NCI-H82 treated with DMSO at 0.1 percent for 48 hours (cell line): ENCODE results near the gene HMG20B.

Experiments
- DNase-seq: peaks from one replicate; lab custom pipeline; 2025; ENCODE audit not compliant: unreplicated experiment; lab: John Stamatoyannopoulos, UW

HMG20B gene

DNA sequence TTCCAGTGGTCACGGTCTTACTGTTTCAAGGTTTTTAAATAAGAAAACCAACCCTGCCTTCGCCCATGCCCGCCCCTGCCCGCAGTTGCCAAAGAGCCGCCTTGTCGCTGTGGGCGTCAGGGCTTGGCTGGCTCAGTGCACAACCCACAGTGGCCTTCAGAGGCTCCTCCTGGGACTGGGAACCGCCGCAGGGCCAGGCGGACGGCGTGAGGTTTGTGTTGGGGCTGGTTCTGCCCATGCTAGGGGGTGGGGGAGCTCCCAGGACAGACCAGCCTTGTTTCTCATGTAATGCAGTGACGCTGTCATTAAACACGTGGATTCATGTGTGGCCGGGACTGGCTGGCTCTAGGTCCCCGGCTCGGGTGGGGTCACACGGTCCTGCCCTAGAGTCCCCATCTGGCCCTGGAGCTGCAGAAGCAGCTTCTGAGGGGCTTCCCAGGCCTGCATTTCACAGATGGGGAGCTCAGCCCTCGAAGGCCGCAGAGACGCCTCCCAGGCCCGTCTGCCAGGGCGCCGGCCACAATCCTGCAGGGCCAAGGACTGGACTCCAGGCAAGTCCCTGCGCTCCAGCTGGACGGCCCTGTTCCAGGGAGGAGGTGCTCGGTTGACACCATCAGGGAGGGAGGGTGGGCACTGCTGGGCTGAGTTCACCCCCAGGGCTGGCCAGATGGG, 36.2 kb upstream of the HMG20B start:
- no peak for DNase-seq

DNA sequence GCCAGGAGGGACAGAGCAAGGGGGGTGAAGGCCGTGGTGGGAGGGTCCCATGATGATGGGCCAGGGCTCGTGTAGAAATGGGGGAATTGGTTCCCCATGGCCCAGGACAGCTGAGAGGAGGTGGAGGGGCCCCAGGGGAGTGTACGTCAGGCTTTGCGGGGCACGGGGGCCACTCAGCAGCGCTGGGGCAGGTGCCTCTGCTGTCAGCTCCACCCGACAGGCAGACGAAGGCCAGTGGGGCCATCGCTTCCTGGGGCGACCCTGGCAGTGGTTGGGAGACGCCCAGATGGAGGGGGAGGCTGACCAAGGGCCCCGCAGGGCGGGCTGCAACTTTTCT, 35.7 kb upstream of the HMG20B start:
- no peak for DNase-seq

DNA sequence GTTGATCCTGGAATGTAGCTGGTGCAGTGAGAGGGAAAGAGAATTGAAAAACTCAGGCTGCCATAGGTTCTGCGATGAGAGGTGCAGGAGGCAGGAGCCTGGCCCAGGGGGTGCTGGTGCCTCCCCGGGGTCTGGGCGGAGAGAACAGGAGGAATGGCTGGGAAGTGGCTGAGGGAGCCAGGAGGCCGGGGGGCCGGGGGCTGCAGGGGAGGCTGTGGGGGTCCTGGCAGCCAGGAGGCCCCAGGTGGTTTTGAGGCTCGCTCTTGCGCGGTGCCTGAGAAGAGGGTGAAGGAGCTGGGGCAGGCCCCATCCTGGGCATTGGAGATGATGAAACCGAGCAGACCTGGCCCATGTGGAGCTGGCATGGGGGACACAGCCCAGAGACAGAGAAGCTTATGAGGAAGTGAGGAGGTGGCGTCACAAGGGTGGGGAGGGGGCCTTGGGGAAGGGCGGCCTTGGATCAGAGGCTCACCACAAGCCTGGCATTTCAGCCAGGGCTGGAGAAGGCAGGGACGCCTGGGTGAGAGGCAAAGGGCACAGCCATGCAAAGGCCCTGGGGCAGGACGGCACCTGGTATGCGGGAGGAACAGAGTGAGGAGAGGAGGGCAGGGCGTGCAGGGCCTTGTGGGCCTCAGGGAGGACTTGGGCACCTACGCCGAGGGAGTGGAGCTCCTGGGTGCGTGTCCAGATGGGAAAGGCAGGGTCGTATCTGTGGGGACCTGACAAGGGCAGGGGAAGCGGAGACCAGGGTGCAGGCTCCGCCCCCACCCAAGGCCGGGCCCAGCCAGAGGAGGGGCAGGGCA, 35.1 kb upstream of the HMG20B start:
- DNase-seq = no peak

DNA sequence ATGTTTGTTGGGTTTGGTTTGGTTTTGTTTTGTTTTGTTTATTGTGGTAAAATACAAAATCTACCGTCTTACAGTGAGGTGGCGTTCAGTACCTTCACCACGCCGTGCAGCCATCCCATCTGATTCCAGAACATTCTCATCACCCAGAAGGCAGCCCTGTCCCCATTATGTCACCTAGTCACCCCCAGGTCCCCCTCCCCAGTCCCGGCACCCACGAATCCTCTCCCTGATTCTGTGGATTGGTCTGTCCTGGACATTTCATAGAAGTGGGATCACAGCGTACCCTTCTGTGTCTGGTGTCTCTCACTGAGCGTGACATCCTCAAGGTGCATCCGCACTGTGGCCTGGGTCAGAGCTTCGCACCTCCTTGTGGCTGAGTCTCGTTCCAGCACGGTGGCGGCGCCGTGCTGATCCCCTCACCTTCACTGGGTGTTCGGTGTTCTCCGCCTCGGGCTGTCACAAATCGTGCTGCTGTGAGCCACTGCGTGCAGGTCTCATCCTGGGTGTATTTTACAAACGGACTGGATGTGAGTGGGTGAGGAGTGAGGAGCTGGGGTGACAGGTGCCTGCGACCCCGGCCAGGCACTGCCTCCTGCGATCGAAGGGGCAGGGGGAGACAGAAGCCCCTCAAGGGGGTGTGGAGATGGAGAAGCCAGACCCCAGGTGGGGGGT, 34.4 kb upstream of the HMG20B start:
- no peak for DNase-seq

DNA sequence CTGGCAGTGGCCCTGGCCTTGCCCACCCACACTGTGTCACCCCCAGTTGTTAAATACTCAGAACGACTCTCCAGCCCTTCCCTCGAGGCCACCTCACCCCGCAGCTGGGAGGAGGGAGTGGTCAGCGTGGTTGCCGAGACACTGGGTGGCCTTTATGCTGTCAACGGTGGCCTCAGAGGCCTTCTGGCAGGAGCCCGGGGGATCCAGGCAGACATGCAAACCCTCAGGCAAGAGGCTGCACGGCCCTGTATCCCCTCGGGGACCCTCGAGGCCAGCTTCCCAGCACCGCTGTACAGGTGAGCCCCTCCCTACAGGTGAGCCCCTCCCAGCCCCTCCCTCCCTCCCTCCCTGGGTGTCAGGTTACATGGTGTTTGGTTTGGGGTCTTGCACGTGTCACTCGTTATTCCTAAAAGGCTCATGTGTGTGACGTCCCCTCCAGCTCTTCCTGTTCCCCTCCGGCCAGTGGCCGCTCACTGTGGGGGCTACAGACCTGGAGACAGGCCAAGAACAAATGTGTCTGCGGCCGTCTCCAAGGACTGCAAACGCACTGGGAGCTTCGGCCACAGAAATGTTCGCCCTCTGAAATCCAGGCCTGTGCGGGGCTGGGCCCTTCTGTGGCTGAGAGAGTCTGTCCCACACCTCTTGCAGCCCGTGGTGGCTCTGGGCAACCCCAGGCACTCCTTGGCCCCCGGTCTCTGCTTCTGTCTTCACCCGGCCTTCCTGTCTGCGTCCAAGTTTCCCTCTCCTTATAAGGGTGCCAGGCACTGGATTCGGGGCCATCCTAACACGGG, 33.6 kb upstream of the HMG20B start, which contains the start of gene TEKTIP1:
Gene TEKTIP1 (plus strand): TSS at position 210 of the 791 bp plus-strand sequence. CDS start 4 bp downstream, at position 214.
- DNase-seq = no peak

DNA sequence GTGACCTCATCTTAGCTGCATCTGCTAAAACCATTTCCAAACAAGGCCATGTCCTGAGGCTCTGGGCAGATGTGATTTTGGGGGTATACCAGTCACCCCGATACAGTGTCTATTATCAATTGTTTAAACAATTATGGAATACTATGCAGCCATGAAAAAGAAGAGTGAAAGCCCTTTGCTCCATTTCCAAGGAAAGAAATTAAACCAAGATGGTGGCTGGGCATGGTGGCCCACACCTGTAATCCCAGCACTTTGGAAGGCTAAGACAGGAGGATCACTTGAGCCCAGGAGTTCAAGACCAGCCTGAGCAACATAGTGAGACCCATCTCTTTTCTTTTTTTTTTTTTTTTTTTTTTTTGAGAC, 33.0 kb upstream of the HMG20B start:
- no peak for DNase-seq

DNA sequence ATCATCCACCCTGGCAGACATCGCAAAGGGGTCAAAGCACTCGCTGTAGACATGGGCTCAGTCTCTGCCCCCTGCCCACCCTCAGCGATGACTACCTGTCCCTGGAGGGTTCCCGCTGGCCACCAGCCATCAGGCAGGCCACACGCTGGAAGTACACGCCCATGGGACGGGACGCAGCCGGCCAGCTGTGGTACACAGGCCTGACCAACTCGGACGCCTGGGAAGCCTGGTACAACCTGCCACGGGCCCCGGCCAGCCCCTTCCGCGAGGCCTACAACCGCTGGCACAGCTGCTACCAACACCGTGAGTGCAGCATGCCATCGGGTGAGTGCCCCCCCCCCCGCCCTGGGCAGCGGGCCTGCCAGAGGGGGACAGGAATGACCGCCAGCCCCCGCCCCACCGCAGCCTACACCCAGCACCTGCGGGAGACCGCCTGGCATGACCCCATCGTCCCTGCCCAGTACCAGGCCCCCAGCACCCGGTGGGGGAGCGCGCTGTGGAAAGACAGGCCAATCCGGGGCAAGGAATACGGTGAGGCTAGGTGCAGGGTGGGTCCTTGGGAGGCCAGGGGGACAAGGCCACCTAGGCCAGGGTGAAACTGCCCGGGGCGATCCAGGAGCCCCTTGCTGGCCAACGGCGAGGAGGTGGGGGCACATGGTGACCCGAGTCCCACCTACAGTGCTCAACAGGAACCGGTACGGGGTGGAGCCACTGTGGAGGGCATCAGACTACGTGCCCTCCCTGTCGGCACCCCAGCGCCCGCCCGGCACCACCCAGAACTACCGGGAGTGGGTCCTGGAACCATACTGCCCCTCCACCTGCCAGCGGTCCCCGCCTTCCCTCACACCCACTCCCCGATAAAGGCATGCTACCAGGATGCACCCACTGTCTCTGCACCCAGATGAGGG, 29.3 kb upstream of the HMG20B start:
- no peak for DNase-seq

DNA sequence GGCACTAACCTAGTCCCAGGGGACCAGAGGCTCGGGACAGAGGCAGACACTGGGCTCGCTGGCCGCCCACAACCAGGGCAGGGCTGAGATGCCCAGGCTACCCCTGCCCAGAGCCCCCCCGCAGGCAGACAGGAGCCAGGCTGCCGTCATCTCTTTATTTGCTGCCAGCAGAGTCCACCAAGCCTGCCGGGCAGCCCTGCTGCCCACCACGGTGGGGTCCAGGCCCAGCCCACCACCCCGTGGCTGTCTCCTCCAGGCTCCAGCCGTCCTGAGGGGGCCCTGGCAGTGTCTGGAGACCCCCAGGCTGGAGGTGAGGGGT, 28.7 kb upstream of the HMG20B start:
- no peak for DNase-seq

DNA sequence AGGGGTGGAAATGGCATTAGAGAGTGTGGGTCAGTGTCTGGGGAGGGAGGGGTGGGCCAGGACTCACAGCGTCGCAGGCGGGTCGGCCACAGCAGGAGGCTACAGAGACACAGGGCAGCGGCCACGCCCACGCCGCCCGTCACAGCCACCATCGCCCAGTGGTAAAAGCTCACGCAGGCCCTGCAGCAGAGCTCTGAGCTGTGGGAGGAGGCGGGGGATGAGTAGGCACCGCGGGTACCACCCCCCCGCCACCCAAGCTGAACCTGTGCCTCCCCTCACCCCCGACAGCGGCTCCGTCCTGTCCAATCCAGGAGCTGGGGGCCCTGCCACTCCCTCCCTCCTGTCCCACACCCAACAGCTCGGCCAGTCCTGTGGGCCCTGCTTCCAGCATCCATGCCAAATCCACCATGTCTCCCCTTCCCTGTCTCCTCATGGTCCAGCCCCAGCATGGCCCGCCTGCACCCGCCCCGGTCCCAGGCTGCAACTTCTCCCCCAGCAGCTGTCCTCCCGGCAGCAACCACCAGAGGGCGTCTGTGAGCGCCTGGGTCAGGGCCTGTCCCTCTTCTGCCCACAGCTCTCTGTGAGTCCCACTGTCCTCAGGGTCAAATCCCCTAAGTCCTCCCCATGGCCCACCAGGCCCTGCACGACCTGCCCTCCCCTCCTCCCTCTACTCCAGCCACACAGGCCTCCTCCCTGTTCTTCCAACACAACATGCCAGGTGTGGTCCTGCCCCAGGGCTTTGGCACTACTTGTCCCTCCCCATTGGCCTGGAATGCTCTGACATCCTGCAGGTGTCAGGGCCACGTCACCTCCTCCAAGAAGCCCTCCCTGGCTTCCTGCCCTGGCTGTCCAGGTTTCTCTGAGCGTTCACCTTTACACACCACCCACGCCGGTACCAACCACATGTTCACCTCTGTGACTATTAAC, 27.7 kb upstream of the HMG20B start:
- no peak for DNase-seq

DNA sequence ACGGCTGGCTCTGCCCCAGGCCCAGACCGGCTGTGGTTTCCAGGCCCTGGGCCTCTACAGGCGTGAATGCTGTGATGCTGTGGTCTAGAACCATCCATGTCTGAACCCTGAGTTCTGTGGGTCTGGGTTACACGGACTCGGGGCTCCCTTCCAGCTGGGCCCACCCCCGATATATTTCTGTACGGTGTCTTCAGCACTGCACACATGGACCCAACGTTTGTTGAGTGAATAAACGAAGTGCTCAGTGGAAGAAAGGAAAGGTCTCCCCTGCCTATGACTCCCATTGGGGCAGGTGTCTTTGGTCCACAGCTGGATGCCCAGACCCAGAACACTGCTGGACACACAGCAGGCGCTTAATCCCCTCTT, 27.1 kb upstream of the HMG20B start:
- no peak for DNase-seq

DNA sequence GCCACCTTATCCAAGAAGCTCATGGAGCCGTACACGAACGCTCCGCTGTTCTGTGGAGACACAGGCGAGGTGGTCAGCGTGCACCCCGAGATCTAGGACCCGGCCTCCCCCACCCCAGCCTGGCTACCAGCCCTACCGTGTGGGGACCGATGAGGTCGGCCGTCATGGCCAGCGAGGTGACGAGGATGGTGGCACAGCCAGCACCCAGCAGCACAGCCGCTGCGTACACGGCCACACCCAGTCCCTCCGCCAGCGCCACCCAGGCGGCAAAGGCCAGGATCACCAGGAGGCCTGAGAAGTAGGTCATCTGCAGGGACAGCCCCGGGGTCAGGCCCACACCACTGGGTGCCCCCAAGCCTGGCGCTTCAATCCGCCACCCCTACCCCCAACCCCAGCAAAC, 26.6 kb upstream of the HMG20B start:
- no peak for DNase-seq

DNA sequence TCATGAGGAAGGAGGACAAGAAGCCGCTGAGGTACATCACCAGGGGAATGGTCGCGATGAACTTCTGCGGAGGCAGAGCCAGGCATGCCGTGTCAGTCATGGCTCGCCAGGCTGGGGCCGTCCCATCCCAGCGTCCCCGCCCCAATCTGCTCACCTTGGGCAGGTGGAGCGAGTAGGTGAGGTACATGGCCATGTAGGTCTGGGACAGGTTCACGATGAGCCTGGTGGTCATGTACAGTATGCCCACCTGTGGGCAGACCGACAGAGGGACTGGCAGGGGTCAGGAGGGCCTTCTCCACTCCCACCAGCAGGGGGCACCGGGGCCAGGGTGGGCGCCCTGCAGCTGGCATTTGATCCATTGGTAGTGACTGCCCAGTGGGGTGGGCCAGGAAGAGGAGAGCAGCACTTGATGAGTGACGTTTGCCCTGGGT, 25.4 kb upstream of the HMG20B start:
- no peak for DNase-seq

DNA sequence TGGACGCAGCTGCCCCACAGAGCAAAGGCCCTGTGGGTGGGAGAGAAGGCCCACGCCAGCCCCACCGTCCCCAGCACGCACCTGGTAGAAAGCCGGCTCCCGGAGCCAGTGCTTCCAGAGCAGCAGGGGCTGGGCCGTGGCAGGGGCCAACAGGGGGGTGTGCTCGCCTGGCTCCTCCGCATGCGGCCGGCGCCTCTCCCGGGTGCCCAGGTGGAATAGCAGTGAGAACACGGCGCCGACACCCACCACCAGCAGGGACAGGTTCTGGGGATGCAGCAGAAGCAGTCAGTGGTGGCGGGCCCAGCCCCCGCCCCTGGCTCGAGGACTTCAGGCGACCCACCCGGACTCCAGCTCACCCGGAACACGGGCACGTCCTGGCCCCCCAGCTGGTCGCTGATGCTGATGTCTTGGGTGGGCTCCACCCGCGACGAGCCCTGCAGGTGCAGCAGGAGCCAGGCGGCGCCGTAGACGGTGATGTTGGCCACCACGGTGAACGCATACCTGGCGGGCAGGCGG, 24.9 kb upstream of the HMG20B start:
- DNase-seq = no peak

DNA sequence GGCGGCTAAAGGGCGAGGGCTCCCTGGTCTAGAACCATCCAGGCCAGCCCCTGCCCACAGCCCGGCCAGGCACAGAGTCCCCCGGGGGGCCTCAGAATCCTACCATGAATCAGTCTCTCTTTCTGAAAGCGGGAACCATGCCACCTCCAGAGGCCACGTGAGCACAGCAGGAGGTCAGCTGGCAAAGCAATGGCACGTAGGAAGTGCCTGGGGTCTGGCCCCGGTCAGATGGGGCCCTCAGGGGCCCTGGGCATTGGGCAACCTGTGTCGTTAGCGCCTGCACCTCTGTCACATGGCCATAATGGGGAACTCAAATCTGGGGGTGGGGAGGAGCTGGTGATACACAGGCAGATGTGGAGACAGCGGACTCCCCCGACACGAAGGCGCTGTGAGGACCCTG, 24.1 kb upstream of the HMG20B start:
- no peak for DNase-seq

DNA sequence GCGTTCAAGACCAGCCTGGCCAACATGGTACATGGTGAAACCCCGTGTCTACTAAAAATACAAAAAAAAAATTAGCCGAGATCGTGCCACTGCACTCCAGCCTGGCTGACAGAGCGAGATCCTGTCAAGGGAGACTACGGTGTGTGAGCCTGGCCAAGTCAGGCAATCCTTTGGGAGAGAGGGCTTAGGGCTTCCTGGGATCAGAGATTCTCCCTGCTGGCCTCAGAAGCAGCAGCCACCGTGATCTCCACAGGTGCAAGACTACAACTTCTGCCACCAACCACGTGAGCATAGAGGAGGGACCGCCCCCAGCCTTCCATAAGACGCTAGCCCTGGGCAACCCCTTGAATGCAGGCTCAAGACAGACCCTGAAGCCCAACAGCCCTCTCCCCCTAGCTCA, 22.9 kb upstream of the HMG20B start:
- DNase-seq = no peak

DNA sequence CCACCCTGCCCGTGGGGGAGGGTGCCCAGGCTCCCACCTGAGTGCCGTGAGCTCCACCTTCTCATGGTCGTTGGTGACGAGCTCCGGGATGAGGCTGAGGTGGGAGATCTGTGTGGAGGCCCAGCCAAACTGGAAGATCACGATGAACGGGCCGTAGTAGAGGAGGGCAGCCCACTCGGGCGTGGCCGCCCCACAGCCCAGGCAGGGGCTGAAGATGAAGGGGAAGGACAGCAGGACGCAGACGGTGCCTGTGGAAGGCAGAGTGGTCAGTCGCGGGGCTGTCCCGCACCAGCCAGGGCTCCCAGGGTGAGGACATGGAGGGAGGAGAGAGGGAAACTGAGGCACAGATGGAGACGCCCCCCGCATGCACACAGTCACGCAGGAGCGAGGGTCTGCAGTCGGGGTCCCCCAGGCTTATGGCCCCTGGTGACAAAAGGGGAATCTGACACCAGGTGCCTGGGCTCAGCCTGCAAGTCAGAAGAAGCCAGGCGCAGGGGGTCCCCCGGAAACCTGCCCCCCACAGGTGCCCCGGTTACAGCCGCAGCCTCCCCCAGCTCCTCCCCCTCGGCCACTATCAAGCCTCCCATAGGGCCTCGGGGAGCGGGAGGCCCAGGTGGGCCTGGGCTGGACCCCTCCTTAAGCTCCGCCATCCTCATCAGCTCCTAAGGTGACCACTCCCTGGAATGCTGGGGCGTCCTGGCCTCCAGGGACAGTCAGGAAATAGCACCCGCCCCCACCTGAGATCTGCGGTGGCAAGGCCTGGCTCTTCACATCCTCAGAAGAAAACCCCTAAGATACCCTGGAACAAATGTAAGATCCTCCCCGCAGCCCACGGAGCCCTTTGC, 21.6 kb upstream of the HMG20B start:
- no peak for DNase-seq

DNA sequence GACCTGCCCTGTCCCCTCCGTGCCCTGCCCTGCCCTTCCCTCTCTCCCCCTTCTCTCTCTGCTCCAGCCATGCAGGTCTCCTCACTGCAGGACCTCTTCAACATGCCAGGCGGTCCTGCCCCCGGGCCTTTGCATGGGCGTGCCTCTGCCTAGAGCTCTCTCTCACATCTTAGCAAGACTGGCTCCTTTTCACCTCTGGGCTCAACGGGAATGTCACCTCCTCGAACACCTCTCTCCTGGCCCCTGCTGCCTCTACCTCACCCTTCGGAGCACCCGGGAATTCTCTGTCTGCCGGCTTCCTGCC, 21.0 kb upstream of the HMG20B start:
- DNase-seq = no peak

DNA sequence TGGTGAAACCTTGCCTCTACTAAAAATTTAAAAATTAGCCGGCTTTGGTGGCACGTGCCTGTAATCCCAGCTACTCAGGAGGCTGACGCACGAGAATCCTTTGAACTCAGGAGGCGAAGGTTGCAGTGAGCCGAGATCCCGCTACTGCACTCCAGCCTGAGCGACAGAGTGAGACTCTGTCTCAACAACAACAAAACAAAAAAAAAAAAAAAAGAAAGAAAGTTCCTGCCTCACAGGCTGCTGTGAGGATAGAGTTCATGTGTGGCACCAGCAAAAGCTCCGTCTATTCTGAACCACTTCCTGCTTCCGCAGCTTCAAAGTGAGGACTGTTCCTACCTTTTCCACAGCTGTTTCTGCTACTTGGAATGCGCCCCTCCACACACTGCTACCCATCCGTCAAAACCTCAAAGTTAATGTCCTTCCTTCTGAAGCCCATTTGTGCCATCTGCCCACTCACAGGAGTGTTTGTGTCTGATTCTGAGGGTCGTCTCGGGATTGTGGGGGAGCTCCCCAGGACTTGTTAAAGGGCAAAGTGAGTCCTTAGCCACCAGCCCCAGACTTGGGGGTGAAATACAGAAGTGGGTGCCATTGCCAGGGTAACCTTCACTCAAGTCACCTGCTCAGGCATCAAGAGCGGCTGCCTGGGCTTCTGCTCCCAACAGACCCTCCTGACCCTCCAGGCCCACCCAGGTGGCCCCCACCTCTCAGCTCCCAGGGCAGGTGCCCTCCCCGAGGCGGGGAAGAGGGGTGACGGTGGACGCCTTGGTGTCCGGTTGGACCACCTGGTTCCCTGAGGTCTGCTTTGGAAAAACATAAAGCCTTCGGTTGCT, 18.3 kb upstream of the HMG20B start:
- no peak for DNase-seq
